Progenitor cell of endocrine pancreas (in vitro differentiated cells): ENCODE measurements around the gene GNA15. TPM values are rescaled to one million over a fixed set of nuclear protein-coding genes. Genes with fewer than 3 reads are reported as not detected.

Experiments used
- DNase-seq: peaks from one replicate; pipeline ENCODE4 v3.0.0; 2021; ENCODE audit warnings: low spot score; ENCODE audit not compliant: unreplicated experiment
- H3K27ac Mint-ChIP-seq: 2 replicates; pipeline ENCODE4 v1.8.0; 2021; ENCODE audit warnings: mild to moderate bottlenecking, moderate library complexity, mixed read lengths
- H3K27me3 Mint-ChIP-seq: 2 replicates; pipeline ENCODE4 v1.8.0; 2021; ENCODE audit warnings: mixed read lengths
- H3K36me3 Mint-ChIP-seq: 2 replicates; pipeline ENCODE4 v1.8.0; 2022; ENCODE audit warnings: mixed read lengths; ENCODE audit not compliant: insufficient read depth
- H3K4me1 Mint-ChIP-seq: 2 replicates; pipeline ENCODE4 v1.8.0; 2021; ENCODE audit warnings: low read depth, mixed read lengths
- H3K4me3 Mint-ChIP-seq: 2 replicates; pipeline ENCODE4 v1.8.0; 2021; ENCODE audit warnings: low read depth, mild to moderate bottlenecking, moderate library complexity, mixed read lengths
- H3K9me3 Mint-ChIP-seq: 2 replicates; pipeline ENCODE4 v1.8.0; 2021; ENCODE audit warnings: low read depth, mixed read lengths
- total RNA-seq: library from RNA; stranded (reverse); gene quantifications from 2 replicates; pipeline ENCODE4 v1.2.1, GENCODE V29; 2021
- TF ChIP-seq, protein P1 (sequence below): fragments of 200-600 bp; sonication (generic); IDR thresholded peaks from one replicate; pipeline ENCODE4 v1.5.0; 2021; ENCODE audit warnings: antibody characterized with exemption, mild to moderate bottlenecking; ENCODE audit not compliant: unreplicated experiment

GNA15 gene
- total RNA-seq, 1 donor from 2014 or later = not detected

DNA sequence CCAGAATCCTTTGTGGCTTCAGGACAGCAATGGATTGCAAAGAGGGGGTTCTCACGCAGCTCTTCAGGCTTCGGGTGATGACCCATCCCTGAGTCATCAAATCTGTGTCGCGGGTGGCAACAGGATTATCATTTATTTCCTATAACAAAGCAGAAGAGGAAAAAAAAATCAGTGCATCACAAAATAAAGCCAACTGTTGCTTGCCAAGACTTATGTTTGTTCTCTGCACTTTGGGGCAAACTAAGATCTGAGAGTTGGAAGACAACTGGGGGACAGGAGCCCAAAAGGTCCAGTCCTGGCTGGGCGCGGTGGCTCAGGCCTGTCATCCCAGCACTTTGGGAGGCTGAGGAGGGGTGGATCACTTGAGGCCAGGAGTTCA is 6.4 kb downstream of the GNA15 start:
- no peak overlapping the region for H3K4me3 Mint-ChIP-seq
- H3K9me3 Mint-ChIP-seq = peaks cover 6% of the 10 kb centered on the region
- TF ChIP-seq, protein P1, sequence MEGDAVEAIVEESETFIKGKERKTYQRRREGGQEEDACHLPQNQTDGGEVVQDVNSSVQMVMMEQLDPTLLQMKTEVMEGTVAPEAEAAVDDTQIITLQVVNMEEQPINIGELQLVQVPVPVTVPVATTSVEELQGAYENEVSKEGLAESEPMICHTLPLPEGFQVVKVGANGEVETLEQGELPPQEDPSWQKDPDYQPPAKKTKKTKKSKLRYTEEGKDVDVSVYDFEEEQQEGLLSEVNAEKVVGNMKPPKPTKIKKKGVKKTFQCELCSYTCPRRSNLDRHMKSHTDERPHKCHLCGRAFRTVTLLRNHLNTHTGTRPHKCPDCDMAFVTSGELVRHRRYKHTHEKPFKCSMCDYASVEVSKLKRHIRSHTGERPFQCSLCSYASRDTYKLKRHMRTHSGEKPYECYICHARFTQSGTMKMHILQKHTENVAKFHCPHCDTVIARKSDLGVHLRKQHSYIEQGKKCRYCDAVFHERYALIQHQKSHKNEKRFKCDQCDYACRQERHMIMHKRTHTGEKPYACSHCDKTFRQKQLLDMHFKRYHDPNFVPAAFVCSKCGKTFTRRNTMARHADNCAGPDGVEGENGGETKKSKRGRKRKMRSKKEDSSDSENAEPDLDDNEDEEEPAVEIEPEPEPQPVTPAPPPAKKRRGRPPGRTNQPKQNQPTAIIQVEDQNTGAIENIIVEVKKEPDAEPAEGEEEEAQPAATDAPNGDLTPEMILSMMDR = no peak
- H3K4me1 Mint-ChIP-seq = no peaks in the 10 kb centered on the region
- H3K36me3 Mint-ChIP-seq = no peaks in the 10 kb centered on the region
- no peak for DNase-seq
- no peaks in the 10 kb centered on the region for H3K27me3 Mint-ChIP-seq
- no peak overlapping the region for H3K27ac Mint-ChIP-seq

DNA sequence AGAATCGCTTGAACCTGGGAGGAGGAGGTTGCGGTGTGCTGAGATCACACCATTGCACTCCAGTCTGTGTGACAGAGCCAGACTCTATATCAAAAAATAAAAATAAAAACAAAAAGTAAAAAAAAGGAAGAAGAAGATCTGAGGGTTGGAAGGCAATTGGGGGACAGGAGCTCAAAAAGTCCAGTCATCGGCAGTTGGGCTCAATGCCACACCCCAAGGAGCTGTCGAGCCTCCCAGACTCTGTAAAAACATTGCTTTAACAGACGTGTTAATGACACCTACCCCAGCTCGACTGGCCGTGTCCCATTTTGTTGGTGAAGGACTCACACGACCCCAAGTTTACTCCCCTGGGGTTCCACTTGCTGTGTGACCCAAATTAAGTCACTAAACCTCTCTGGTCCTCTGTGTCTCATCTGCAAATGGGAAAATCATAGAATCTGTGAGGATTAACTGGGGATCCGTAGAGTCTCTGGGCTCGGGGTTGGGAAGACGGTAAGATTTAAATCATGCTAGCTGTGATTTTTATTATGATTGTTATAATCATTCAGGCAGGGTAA is 7.0 kb downstream of the GNA15 start:
- TF ChIP-seq, protein P1 = no peak
- Mint-ChIP-seq H3K27me3 (no peaks in the 10 kb centered on the region), H3K9me3 (peaks cover 6% of the 10 kb centered on the region), H3K4me1 (no peaks in the 10 kb centered on the region), H3K4me3 (no peak overlapping the region), H3K36me3 (no peaks in the 10 kb centered on the region), H3K27ac (no peak overlapping the region)
- no peak for DNase-seq

DNA sequence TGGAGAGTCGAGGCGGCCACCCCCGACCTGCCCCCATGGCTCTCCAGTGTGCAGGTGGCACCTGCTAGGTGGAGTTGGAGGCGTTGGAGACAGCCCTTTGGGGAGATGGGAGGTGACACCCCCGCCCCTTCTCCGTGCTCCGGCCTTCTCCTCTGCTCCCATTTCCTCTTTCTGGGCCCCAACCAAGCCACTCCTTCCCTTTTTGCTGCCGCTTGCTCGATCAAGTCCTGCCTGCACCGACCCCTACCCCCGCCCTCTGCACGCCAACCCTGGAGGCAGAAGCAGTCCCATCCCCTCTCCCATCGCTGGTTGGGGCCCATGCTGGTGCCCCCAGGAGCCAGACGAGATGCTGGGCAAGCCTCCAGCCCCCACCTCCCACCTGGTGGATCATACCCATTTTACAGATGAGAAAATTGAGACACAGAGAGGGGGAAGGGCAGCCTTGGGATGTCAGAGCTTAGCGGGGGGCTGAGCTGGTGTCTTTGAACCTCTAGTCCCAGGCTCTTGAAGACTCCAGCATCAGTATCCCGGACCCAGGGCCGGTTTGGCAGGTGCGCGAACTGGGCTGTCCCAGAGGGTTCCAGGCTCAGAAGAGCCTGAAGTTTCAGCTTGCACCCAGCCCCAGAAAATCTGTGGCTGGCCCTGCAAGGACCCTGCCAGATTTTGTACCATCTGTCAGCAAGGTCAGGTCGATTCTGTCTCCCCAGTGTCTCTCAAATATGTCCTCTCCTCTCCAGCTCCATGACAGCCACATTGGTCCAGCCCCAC is 10.3 kb downstream of the GNA15 start:
- Mint-ChIP-seq H3K4me1 (no peaks in the 10 kb centered on the region), H3K4me3 (no peak overlapping the region), H3K27ac (no peak overlapping the region), H3K27me3 (peaks cover 10% of the 10 kb centered on the region), H3K36me3 (no peaks in the 10 kb centered on the region), H3K9me3 (no peaks in the 10 kb centered on the region)
- TF ChIP-seq, protein P1 = no peak
- no peak for DNase-seq

DNA sequence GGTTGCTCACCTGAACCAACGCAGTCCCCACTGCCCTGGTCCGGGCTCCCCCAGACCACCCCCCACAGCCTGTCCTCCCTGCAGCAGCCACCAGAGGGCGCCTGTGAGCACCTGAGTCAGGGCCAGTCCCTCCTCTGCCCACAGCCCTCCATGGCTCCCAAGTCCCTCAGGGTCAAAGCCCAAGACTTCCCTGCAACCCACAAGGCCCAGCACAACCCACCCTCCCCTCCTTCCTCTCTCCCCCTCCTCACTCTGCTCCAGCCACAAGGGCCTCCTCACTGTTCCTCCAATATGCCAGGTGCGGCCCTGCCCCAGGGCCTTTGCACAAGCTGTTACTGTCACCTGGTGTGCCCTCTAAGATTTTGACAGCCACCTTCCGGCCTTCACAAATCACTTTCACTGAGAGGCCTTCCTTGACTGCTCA is 10.9 kb downstream of the GNA15 start:
- Mint-ChIP-seq H3K9me3 (no peaks in the 10 kb centered on the region), H3K27me3 (peaks cover 10% of the 10 kb centered on the region), H3K36me3 (no peaks in the 10 kb centered on the region), H3K4me3 (no peak overlapping the region), H3K4me1 (no peaks in the 10 kb centered on the region), H3K27ac (no peak overlapping the region)
- TF ChIP-seq, protein P1 = peak; percentile 63
- peak; percentile 43 for DNase-seq

DNA sequence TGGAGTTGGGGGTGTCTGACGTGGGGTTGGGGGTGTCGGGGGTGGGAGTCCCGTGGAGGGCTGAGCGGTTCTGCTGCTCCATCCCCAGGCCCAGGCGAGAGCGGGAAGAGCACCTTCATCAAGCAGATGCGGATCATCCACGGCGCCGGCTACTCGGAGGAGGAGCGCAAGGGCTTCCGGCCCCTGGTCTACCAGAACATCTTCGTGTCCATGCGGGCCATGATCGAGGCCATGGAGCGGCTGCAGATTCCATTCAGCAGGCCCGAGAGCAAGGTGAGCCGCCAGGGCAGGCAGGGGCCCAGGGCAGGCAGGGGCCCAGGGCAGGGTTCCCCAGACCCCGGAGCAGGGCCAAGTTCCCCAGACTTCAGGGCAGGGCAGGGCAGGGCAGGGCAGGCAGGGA is 12.7 kb downstream of the GNA15 start:
- Mint-ChIP-seq H3K36me3 (no peaks in the 10 kb centered on the region), H3K4me1 (no peaks in the 10 kb centered on the region), H3K27ac (no peak overlapping the region), H3K4me3 (no peak overlapping the region), H3K9me3 (no peaks in the 10 kb centered on the region), H3K27me3 (peaks cover 10% of the 10 kb centered on the region)
- TF ChIP-seq, protein P1 = no peak
- no peak for DNase-seq
